Measurements from ENCODE around the gene CRABP1. TPM values are rescaled to one million over a fixed set of nuclear protein-coding genes. Genes with fewer than 3 reads are reported as not detected.

The CRABP1 gene
- total and polyA plus RNA-seq, 4 donors: not detected

DNA sequence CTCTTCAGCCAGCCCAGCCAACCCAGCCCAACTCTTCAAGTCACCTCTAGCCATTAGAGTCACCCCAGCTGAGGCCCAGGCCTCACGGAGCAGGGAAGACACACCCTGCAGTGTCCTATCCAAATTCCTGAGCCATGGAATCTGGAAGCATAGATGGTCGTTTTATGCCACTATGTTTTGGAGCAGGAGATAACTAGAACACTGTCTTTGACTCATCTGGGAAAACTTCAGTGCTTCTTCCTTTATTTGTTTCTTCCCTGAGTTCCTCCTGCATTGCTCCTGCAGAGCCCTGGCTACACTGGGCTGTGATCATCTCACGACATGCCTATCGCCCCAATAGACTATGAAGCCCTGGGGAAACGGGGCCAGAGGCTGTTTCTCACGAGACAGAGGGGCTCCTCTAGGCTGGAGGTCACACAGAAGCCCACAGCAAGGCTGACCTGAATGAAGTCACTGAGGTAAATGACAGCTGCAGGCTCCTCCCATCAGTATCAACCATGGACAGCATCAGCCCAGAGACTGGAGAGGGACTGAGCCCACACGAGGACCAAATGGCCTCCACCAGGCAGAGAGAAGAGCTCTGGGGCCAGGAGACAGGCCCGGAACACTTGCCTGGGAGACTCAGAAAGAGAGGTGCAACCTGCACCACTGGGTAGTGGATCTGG lies 22.7 kb downstream of the CRABP1 start:
- Histone ChIP-seq H3K27me3 (ENCODE audit: control insufficient read depth in 4 of 4, insufficient read depth in 4 of 4, low read length in 3 of 4) (no peaks in the 10 kb centered on the region), H3K9ac (ENCODE audit: low read depth in 1 of 2, low read length in 2 of 2) (no peak overlapping the region), H3K4me3 (ENCODE audit: low read depth in 1 of 3, low read length in 3 of 3) (no peak overlapping the region), H3K4me1 (ENCODE audit: control insufficient read depth in 4 of 4, insufficient read depth in 4 of 4, low read length in 3 of 4) (no peaks in the 10 kb centered on the region), H3K27ac (ENCODE audit: low read depth in 1 of 2, low read length in 2 of 2) (no peak overlapping the region), H3K36me3 (ENCODE audit: control insufficient read depth in 4 of 4, insufficient read depth in 3 of 4, low read depth in 1 of 4, low read length in 3 of 4) (no peaks in the 10 kb centered on the region), H3K9me3 (ENCODE audit: control insufficient read depth in 4 of 4, low read length in 3 of 4) (no peaks in the 10 kb centered on the region)
- 76% methylated on average over 8 of the region's 8 CpGs for WGBS
- TF ChIP-seq, protein P1, sequence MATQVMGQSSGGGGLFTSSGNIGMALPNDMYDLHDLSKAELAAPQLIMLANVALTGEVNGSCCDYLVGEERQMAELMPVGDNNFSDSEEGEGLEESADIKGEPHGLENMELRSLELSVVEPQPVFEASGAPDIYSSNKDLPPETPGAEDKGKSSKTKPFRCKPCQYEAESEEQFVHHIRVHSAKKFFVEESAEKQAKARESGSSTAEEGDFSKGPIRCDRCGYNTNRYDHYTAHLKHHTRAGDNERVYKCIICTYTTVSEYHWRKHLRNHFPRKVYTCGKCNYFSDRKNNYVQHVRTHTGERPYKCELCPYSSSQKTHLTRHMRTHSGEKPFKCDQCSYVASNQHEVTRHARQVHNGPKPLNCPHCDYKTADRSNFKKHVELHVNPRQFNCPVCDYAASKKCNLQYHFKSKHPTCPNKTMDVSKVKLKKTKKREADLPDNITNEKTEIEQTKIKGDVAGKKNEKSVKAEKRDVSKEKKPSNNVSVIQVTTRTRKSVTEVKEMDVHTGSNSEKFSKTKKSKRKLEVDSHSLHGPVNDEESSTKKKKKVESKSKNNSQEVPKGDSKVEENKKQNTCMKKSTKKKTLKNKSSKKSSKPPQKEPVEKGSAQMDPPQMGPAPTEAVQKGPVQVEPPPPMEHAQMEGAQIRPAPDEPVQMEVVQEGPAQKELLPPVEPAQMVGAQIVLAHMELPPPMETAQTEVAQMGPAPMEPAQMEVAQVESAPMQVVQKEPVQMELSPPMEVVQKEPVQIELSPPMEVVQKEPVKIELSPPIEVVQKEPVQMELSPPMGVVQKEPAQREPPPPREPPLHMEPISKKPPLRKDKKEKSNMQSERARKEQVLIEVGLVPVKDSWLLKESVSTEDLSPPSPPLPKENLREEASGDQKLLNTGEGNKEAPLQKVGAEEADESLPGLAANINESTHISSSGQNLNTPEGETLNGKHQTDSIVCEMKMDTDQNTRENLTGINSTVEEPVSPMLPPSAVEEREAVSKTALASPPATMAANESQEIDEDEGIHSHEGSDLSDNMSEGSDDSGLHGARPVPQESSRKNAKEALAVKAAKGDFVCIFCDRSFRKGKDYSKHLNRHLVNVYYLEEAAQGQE (IDR thresholded peaks at IDR 0.05): no peak
- TF ChIP-seq TAF1 (conservative IDR thresholded peaks at IDR 0.05): no peak
- TF ChIP-seq, protein P2, sequence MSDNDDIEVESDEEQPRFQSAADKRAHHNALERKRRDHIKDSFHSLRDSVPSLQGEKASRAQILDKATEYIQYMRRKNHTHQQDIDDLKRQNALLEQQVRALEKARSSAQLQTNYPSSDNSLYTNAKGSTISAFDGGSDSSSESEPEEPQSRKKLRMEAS (IDR thresholded peaks at IDR 0.05): no peak
- no peak for TF ChIP-seq HNF4A (conservative IDR thresholded peaks at IDR 0.05)
- TF ChIP-seq, protein P3, sequence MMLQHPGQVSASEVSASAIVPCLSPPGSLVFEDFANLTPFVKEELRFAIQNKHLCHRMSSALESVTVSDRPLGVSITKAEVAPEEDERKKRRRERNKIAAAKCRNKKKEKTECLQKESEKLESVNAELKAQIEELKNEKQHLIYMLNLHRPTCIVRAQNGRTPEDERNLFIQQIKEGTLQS (IDR thresholded peaks at IDR 0.05): no peak
- no peak for TF ChIP-seq JUND (IDR thresholded peaks at IDR 0.05)
- no peak for TF ChIP-seq FOXA1 (IDR thresholded peaks at IDR 0.05)
- no peak for TF ChIP-seq YY1 (IDR thresholded peaks at IDR 0.05)
- no peak for TF ChIP-seq HNF4G (IDR thresholded peaks at IDR 0.05)
- no peak for TF ChIP-seq CTCF (IDR thresholded peaks at IDR 0.05; ENCODE audit: low read depth, low read length, missing input control)
- TF ChIP-seq RXRA (IDR thresholded peaks at IDR 0.05): no peak
- TF ChIP-seq NR2F2 (IDR thresholded peaks at IDR 0.05): no peak
- TF ChIP-seq SP1 (IDR thresholded peaks at IDR 0.05): no peak
- no peak for TF ChIP-seq EGR1 (IDR thresholded peaks at IDR 0.05; ENCODE audit: low read depth in 2 of 2)
- no peak for TF ChIP-seq GABPA (IDR thresholded peaks at IDR 0.05 in 1 of 2, conservative IDR thresholded peaks at IDR 0.05 in 1 of 2)
- no peak for DNase-seq (ENCODE audit: low spot score)

- no peaks in the 10 kb centered on the region for H3K9me3 ChIP-seq (ENCODE audit: control insufficient read depth in 4 of 4, low read length in 3 of 4)
- DNase-seq (ENCODE audit: low spot score): no peak
- H3K9ac ChIP-seq (ENCODE audit: low read depth in 1 of 2, low read length in 2 of 2): no peak overlapping the region
- H3K4me3 ChIP-seq (ENCODE audit: low read depth in 1 of 3, low read length in 3 of 3): no peak overlapping the region
- H3K27me3 ChIP-seq (ENCODE audit: control insufficient read depth in 4 of 4, insufficient read depth in 4 of 4, low read length in 3 of 4): no peaks in the 10 kb centered on the region
- H3K36me3 ChIP-seq (ENCODE audit: control insufficient read depth in 4 of 4, insufficient read depth in 3 of 4, low read depth in 1 of 4, low read length in 3 of 4): no peaks in the 10 kb centered on the region
- 91% methylated on average over 6 of the region's 6 CpGs for WGBS
- H3K4me1 ChIP-seq (ENCODE audit: control insufficient read depth in 4 of 4, insufficient read depth in 4 of 4, low read length in 3 of 4): no peaks in the 10 kb centered on the region
- H3K27ac ChIP-seq (ENCODE audit: low read depth in 1 of 2, low read length in 2 of 2): no peak overlapping the region
- TF ChIP-seq NR2F2 (IDR thresholded peaks at IDR 0.05): no peak
- TF ChIP-seq ZBTB33 (IDR thresholded peaks at IDR 0.05): no peak
- no peak for TF ChIP-seq RAD21 (IDR thresholded peaks at IDR 0.05)
- TF ChIP-seq, protein P1 (IDR thresholded peaks at IDR 0.05): no peak
- TF ChIP-seq HNF4A (conservative IDR thresholded peaks at IDR 0.05): no peak
- TF ChIP-seq FOXA1 (IDR thresholded peaks at IDR 0.05): no peak
- TF ChIP-seq CTCF (IDR thresholded peaks at IDR 0.05; ENCODE audit: low read depth, low read length, missing input control): no peak
These were observed 23.2 kb downstream of the CRABP1 start for GRCh38 chr15:78363381-78363734.
